Stimulated activated CD4-positive, alpha-beta T cell treated with anti-CD3 and anti-CD28 coated beads, TNF-alpha, amount 100 ng/mL, for 24 hours (primary cell): ENCODE data around the gene SERPINA6.
"Not testable (repeated sequence)": the region's sequence is repeated elsewhere in the genome, so short reads cannot be mapped to it uniquely, and the experiment has no call there.

Experiments used
- DNase-seq, 3 experiments: peaks; one replicate each; pipeline ENCODE4 v3.0.0-alpha.2; 2020; ENCODE audit warnings: low read depth in 3 of 3

SERPINA6 gene

DNA sequence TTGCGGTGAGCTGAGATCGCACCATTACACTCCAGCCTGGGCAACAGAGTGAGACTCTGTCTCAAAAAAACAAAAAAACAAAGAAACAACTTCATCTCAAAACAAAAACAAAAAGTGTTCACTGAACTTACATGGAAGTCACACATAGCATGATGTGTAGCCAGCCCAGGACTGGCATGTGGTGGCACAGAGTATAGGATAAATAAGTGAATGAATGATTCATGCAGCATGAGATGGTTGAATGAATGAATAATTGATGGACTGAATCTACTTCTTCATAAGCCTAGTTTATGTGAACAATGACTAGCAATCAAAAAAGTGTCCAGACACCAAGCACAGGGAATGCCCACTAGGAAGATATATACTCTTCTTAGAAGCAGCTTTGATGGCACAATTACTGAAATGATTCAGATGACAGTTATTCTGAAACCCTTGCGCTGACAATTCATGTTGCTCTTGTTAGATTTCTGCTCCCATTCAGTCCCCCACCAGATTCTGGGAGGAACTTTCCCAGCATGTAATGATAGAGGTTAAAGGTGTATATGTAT is 31.6 kb upstream of the SERPINA6 start:
- DNase-seq: no peak

DNA sequence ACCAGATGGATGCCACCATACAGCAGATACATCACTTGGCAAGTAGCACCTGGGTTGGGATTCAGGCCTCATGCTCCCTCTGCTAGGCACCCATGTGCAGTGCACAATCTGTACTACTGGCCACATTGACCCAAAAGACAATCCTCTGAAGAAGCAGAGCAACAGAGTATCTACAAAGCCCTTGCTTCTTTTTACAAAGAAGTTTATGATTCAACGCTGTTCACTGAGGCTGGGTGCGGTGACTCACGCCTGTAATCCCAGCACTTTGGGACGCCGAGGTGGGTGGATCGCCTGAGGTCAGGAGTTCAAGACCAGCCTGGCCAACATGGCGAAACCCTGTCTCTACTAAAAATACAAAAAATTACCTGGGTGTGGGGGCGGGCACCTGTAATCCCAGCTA is 31.1 kb upstream of the SERPINA6 start:
- DNase-seq: not testable (repeated sequence)

DNA sequence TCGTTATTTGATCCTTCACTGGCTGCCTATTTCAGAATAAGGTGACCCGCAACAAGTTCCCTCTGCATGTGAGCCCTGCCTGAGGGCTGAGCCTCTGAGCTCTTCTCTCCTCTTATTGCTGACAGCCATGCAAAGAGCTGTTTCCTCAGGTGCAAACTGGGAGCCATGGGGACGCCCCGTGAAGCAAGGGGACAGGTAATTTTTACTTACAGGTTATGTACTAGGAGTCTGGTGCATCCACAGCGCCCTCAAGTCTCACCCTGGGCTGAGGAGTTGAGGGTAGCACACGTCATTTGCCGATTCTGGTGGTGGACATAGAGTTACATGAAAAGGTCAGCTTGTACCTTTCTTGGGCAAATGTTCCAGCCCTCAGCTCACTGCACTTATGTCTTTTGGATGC is 26.1 kb upstream of the SERPINA6 start:
- no peak for DNase-seq

DNA sequence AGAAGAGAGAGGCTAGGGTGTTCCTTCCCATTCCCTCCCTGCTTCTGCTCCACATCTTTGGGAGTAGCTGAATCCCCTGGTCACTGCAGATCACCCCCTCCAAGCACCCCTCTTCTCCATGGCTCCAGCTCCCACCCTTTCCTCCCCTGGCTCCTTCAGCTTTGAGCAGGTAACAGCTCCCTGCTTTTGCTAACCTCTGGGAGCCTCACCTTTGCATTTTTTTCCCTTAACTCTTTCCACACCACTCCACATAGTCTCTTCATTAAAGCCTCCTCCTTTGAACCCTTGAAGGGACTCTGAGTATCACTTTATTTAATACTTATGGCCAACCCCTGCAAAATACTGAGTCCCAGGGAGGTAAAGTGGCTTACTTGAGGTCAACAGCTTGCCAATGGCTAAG is 25.7 kb upstream of the SERPINA6 start:
- DNase-seq: no peak

DNA sequence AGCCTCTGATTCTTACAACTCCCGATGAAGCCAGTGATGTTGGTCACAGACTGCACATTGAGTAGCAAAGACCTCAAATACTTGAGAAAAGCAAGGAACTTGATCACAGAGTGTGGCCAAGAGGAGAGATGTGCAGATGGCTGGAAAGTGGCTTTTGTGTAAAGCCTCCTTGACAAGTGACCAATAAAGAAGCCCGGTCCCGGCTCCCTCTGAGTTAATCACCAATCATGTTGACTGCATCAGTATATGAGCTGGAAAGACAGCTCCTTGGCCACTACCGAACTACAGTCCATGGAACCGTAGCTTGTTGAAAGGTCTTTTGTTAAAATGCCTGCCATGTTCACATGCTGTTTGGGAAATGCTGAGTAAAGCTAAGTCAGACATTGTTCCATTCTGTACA is 23.7 kb upstream of the SERPINA6 start:
- no peak for DNase-seq

DNA sequence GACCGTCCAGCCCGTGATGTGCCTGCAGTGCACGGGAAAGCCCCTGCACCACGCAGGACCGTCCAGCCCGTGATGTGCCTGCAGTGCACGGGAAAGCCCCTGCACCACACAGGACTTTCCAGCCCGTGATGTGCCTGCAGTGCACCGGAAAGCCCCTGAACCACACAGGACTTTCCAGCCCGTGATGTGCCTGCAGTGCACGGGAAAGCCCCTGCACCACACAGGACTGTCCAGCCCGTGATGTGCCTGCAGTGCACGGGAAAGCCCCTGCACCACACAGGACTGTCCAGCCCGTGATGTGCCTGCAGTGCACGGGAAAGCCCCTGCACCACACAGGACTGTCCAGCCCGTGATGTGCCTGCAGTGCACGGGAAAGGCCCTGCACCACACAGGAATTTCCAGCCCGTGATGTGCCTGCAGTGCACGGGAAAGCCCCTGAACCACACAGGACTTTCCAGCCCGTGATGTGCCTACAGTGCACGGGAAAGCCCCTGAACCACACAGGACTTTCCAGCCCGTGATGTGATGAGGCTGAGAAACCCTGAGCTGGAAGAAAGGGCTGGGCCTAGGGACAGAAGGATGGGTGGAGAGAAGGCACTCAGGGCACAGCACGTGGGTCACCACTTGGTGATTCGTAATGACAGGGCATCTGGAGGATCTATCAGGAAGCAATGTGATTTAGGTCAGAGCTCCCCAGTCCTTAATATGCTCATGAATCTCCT is 23.1 kb upstream of the SERPINA6 start:
- DNase-seq: peak; percentile 26 to 68 (median 40)

DNA sequence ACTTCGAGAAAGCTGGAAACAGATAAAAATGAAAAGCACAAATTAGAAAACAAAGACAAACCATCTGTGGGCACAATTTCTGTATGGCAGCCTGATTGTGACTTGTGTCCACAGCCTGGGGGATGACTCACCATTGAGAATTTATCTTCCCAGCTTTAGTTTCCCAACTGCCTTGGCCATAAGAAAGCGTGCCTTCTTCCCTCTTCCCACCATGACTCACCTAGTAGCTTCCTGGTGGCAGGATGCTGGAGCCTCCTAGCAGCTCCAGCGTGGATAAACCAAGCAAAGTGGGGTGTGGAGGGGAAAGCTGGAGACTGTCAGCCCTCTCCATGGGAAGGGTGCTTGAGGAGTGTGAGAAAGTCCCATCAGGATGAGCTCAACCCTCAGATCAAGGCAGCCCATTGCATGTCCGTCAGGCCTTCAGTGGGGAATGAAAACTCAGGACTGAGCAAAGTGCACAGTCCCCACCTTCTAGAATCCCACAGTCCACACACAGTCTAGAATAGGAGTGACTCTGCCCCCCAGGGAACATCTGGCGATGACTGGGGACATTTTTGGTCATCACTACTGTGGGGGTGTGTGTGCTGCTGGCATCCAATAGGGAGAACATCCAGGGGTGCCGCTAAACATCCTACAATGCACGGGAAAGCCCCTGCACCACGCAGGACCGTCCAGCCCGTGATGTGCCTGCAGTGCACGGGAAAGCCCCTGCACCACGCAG is 22.4 kb upstream of the SERPINA6 start:
- no peak for DNase-seq

DNA sequence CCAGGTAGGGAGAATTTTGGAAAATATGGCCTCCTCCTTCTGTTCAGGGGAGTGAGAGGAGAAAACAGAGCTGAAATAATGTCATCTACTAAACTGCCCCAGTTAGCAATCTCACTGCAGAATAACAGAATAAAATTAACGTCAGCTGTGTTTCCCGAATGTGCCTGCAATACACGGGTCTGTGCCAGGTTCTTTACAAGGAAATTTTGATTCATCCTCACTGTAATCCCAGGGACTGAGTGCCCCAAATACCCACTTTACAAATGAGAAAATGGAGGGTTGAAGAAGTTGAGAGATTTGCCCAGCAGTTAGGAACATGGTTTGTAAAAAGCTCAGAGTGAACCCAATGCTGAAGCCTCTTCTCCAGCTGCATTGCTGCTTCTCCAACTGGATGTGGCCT is 21.3 kb upstream of the SERPINA6 start:
- DNase-seq: no peak

DNA sequence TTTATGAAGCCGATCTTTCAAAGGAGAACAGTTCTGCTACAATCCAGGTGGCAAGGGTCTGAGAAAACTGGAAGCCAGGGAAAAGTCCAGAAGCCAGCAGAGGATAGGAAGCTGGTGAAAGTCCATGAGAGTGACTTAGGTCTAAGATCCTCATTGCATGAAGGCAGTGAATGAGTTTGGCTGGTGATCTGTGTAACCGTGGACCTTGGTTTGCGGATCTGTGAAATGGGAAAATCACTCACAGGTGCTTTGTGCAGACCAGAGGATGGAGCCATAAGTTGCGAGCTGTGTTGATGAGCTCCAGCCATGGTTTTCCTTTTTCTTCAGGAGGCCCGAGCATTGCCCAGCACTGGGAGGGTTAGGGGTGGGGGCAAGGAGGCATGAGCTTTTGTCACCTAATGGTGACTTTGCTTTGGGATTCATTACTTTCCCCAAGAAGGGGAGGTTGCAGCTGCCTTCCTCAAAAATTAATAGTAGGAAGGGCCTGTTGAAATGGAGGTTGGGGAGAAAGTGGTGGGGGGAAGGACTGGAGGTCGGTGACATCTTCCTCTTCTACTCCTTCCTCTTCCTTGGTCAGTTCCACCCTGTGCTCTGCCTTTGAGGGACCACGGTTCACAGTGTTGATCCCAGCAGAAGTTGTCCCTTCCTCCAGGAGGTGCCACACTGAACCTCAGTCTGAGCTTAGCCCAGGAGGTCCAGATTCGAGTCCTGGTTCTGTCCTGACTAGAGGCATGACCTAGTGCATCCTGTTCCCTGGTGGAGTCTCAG is 20.3 kb upstream of the SERPINA6 start:
- no peak for DNase-seq

DNA sequence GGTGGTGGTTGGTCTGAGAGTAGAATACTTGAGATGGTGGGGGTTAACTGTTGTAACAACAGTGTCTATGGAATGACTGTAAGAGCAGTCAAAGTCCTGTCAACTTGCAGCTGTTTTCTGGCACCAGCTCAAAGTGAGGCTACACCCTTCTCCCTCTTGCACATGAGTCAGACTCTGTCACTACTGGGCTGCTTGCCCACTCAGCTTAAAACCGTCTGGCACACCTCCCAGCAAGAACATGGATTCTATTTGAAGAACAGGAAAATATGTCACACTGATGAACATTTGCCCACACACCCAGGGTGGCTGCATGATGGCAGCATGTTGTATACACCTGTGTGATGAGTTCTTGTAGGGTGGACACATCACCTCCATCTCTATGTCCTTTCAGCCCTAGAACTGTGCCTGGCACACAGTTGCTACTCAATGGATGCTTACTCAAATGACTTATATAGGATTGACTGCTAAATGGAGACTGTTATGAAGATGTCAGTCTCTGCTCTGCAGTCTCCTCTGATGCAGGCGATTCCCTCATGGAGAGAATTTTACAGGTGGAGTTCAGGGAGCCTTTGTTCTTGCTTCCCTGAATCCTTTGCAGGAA is 19.3 kb upstream of the SERPINA6 start:
- peak in 1 of 3 experiments; percentile 18 for DNase-seq

DNA sequence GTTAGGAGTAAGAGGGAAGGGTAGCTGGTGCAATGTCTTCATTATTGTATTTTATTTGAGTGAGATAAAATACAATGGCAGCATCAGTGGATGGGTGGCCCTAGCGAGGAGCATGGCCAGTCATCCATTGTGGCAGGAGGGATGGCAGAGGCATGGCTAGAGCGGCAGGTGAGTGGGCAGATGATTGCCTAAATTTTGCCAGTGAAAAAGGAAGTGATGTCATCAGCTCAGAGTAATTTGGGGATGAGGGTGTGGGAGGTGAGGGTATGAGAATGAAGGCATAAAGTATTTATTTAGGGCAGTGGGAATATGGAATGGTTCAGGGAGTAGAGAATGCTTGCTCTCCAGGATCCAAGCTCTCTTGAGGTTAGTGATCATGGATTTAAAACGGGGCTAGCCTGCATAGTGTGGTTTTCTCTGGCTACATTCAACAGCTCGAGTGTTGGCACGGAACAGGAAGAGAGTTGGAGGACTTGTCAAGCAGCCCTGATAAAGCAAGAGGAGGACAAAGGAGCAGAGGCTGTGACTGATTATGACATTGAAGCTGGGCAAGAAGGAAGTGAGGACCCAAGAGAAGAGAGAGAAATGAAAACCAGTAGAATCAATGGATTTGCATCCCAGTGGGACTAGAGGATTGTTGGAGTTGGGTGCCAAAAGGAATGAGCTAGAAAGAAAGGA is 18.7 kb upstream of the SERPINA6 start:
- DNase-seq: no peak

DNA sequence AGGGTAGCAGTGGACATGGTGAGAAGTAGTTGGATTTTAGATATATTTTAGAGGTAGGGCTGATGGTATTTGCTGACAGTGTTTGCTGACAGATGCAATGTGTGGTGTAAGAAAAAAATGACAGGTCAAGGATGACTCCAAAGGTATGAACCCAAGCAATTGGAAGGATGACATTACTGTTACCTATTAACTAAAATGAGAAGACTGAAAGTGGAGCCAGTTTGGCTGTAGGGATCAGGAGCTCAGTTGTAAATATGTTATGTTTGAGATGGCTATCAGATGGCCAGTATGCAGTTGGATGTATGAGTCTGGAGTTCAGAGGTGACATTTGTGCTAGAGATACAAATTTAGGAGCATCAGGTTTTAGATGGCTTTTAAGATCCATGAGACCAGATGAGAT is 17.4 kb upstream of the SERPINA6 start:
- no peak for DNase-seq

DNA sequence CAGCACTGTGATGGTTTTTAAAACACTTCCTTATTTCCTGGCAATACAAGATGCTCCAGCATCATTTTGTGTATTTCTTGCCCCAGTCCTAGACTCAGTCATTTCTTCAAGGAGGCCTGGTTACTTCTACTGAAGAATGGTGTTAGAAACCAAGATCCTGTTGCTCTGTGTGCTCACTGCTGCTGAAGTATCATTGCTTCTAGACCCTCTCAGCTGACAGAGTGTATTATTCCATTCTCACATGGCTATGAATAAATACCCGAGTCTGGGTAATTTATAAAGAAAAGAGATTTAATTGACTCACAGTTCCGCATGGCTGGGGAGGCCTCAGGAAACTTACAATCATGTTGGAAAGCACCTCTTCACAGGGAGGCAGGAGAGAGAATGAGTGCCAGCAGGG is 14.9 kb upstream of the SERPINA6 start:
- DNase-seq: no peak

DNA sequence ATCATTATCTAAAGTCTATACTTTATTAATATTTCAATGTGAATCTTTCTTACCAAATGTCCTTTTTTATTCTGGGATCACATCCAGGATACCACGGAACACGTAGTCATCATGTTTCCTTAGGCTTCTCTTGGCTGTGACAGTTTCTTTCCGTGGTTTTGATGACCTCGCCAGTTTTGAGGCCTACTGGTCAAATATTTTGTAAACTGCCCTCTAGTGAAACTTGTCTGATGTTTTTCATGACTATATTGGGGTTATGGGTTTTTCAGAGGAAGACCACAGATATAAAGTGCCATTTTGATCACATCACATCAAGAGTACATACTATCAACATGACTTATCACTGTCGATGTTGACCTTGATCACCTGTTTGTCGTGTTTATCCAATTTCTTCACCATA is 14.1 kb upstream of the SERPINA6 start:
- DNase-seq: no peak

DNA sequence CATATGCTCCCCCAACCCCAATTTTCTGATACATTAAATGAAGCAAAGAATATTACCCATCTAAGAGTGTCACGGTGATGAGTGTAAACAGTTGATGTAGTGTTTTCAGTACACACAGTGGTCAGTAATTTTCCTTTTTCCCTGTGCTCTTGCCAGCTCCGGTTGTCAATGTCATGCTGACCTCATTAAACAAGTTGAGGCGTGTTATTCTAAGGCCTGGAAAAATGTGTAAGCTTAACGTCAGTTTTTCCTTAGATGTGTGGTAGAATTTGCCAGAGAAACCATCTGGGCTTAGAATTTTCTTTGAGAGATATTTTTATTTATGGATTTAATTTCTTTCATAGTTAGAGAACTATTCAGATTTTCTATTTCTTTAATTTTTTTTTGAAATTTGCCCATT is 11.7 kb upstream of the SERPINA6 start:
- DNase-seq: no peak

DNA sequence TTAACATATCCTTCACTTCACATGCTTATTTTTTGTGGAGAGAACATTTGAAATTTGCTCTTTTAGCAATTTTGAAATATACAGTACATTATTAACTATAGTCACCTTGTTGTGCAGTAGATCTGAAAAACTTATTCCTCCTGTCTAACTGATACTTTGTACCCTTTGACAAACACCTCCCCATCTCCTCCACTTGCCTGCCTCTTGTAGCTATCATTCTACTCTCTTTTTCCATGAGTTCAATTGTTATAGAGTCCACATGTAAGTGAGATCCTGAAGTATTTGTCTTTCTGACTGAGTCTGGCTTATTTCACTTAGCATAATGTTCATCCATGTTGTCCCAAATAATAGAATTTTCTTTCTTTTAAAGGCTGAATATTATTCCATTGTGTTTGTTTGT is 9.5 kb upstream of the SERPINA6 start:
- no peak for DNase-seq

DNA sequence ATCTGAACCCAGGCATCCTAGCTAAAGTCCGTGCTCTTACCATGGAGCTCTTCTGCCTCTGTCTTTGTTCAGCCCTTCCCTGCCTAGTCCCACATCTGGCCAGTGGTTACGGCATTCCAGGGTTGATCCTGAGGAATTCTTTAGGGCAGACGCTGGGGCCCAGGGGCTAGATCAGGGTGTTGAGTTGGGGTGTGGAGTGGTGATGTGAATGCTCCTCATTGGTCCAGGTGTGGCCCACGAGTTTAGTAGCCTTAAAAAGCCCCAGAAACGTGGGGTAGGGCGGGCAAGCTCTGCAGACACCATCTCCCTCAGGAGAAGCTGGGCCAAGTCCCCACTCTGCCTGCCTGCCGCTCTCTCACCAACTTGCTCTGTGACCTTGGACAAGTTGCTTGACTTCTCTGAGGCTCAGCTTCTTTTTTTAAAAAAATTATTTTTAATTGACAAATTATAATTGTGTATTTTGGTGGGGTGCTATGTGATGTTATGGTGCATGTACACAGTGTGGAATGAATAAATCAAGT is 9.0 kb upstream of the SERPINA6 start:
- DNase-seq: no peak

DNA sequence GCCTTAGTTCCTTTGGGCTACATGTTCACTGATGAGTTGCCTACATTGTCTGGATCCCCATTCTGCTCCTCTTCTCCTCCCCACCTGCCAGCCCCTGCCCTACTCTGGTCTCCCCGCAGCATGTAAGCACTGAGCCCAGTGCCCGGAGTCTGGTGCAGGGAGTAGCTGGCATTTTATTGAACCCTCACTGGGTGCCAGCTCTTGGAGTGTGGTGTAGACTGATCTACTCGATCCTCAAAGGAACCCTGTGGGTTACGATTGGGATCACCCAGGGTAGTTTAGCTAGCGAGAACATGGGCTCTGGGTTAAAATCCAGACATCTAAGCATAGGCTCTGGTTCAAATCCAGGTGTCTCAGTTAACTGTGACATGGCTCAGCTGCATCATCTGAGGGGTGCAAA is 8.3 kb upstream of the SERPINA6 start:
- DNase-seq: no peak

DNA sequence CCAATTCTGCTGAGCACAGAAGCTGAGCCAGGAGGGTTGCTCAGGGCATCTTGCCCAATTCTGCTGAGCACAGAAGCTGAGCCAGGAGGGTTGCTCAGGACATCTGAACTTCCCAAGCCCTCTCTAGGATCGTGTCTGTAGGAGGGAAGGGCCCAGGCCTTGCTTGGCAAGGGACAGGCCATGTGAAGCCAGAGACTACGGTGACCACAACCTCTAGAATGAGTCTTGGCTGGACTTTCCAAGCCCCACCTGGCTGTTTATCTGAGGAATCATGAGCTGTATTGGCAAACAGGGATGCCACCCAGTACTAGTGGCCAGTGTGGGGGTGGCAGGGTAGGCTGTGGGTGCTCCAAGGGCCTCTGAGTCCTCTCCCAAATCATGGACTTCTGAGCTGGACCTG is 7.7 kb upstream of the SERPINA6 start:
- DNase-seq: no peak

DNA sequence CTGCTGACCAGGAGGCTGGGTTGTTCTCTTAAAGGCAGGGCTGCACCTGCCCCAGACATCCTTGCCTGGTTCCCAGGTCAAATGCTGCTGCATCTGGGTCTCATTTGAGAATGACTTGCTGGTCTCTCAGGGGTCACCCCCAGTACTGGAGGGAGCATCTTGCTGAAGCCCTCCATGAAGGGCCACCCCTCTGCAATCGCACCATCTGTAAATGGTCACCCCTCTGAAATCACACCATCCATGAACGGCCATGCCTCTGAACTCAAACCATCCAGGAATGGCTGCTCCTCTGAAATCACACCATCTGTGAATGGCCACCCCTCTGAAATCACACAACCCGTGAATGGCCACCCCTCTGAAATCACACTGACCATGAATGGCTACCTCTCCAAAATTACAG is 7.3 kb upstream of the SERPINA6 start:
- DNase-seq: no peak

DNA sequence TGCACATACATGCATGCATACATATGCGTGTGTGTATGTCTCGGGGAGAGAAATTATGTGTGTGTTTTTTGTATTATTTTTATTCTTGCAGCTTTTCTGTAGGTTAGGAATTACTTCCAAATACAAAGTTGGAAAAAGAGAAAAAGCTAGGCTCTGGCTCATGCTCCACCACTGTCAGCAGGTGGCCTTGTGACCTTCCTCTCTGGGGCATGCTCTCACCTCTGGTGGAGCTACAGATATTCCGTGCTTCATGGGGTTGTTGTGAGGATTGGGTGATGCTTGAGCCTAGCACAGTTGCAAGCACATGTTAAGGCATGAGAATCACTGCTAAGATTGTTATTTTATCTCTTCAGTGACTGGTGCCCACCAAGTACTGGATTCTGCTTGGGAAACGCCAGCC is 6.7 kb upstream of the SERPINA6 start:
- DNase-seq: no peak
